B cell (primary cell): ENCODE results near the gene REEP2. TPM values are rescaled to one million over a fixed set of nuclear protein-coding genes. Genes with fewer than 3 reads are reported as not detected.
A peak's percentile ranks its signal among the peaks of the same experiment; 100 is the strongest.

Experiments
- ATAC-seq: fragments of 200-7000 bp; cut with Tn5 transposase; one replicate; pipeline ENCODE4 v1.10.0; 2021; ENCODE audit warnings: low read depth, mild to moderate bottlenecking, moderate number of reproducible peaks, moderate library complexity
- CTCF ChIA-PET: fragments of 350-600 bp; sonication (Branson Sonifier 250); formaldehyde crosslinking; loops from one replicate; lab custom pipeline; 2021; ENCODE audit warnings: antibody characterized with exemption, inconsistent platforms; lab: Charles Lee
- POLR2A ChIA-PET: fragments of 350-600 bp; sonication (Branson Sonifier 250); formaldehyde crosslinking; loops from one replicate; lab custom pipeline; 2021; ENCODE audit warnings: antibody characterized with exemption; lab: Charles Lee
- DNase-seq: peaks from one replicate; pipeline ENCODE4 v3.0.0; 2013
- H2AFZ ChIP-seq: 2 replicates; pipeline ENCODE4 v1.6.1; 2012; ENCODE audit warnings: mild to moderate bottlenecking, low read depth, low read length; ENCODE audit not compliant: insufficient read depth, poor library complexity, severe bottlenecking
- H3K27ac ChIP-seq, 2 donors: 1 replicate in 1 of 2; 2 replicates in 1 of 2; pipeline ENCODE4 v1.5.1; 2012 to 2013; ENCODE audit warnings: low read length in 2 of 2, mild to moderate bottlenecking in 2 of 2, moderate library complexity in 1 of 2
- H3K27me3 ChIP-seq, 4 experiments: fragments of 200-600 bp in 1 of 4; sonication (generic) in 1 of 4; replicated peaks in 1 of 4; 1 replicate in 2 of 4; 2 replicates in 2 of 4; pipeline versions ENCODE4 v1.6.1 to v1.7.0; 2013 to 2016; ENCODE audit warnings: low read length in 3 of 4, mild to moderate bottlenecking in 2 of 4, mixed read lengths in 1 of 4, moderate library complexity in 1 of 4; ENCODE audit not compliant: insufficient read depth in 4 of 4, control insufficient read depth in 3 of 4; ENCODE audit errors: control extremely low read depth in 1 of 4
- H3K36me3 ChIP-seq, 2 experiments: replicated peaks in 1 of 2; 1 replicate in 1 of 2; 2 replicates in 1 of 2; pipeline versions ENCODE4 v1.6.1 to v1.7.1; 2013; ENCODE audit warnings: low read length in 1 of 2; ENCODE audit not compliant: insufficient read depth in 2 of 2, control insufficient read depth in 1 of 2; ENCODE audit errors: control extremely low read depth in 1 of 2, extremely low read depth in 1 of 2
- H3K4me1 ChIP-seq, 2 donors: fragments of 200-600 bp in 1 of 2; sonication (generic) in 1 of 2; 1 replicate in 1 of 2; 2 replicates in 1 of 2; pipeline versions ENCODE4 v1.5.1 to v1.6.1; 2013 to 2017; ENCODE audit warnings: low read length in 2 of 2; ENCODE audit not compliant: control insufficient read depth in 2 of 2, insufficient read depth in 2 of 2
- H3K4me2 ChIP-seq: replicated peaks from 2 replicates; pipeline ENCODE3; 2012; ENCODE audit warnings: mild to moderate bottlenecking, low read depth, low read length; ENCODE audit not compliant: poor library complexity, severe bottlenecking
- H3K4me3 ChIP-seq, 5 experiments: fragments of 200-600 bp in 1 of 5; sonication (generic) in 1 of 5; 1 replicate in 3 of 5; 2 replicates in 2 of 5; pipeline versions ENCODE4 v1.5.1 to v1.7.0; 2011 to 2016; ENCODE audit warnings: low read length in 4 of 5, mild to moderate bottlenecking in 4 of 5, low read depth in 2 of 5, control low read depth in 1 of 5, moderate library complexity in 1 of 5; ENCODE audit not compliant: insufficient read depth in 1 of 5; ENCODE audit errors: control extremely low read depth in 1 of 5, extremely low read depth in 1 of 5
- H3K79me2 ChIP-seq: fragments of 200-600 bp; sonication (generic); one replicate; pipeline ENCODE4 v1.6.0; 2016; ENCODE audit warnings: low read length; ENCODE audit not compliant: control insufficient read depth, insufficient read depth
- H3K9ac ChIP-seq: fragments of 200-600 bp; sonication (generic); 2 replicates; pipeline ENCODE4 v1.6.1; 2017; ENCODE audit warnings: mild to moderate bottlenecking, low read length, moderate library complexity
- H3K9me3 ChIP-seq, 3 donors: one replicate each; pipeline versions ENCODE4 v1.6.1 to v1.7.1; 2013; ENCODE audit warnings: low read length in 2 of 3; ENCODE audit not compliant: control insufficient read depth in 2 of 3, insufficient read depth in 1 of 3; ENCODE audit errors: control extremely low read depth in 1 of 3
- H4K20me1 ChIP-seq: 2 replicates; pipeline ENCODE4 v1.6.0; 2012; ENCODE audit warnings: mild to moderate bottlenecking, low read length; ENCODE audit not compliant: insufficient read depth, control insufficient read depth, poor library complexity, severe bottlenecking
- H3K27ac Mint-ChIP-seq: one replicate; pipeline ENCODE4 v1.8.0; 2021; ENCODE audit warnings: mixed read lengths
- H3K27me3 Mint-ChIP-seq: one replicate; pipeline ENCODE4 v1.8.0; 2021; ENCODE audit warnings: mixed read lengths
- H3K4me1 Mint-ChIP-seq: one replicate; pipeline ENCODE4 v1.8.0; 2021; ENCODE audit warnings: mixed read lengths
- H3K4me3 Mint-ChIP-seq: one replicate; pipeline ENCODE4 v1.8.0; 2021; ENCODE audit warnings: mixed read lengths
- H3K9me3 Mint-ChIP-seq: one replicate; pipeline ENCODE4 v1.8.0; 2022; ENCODE audit warnings: mixed read lengths; ENCODE audit not compliant: insufficient read depth
- EZH2 ChIP-seq: IDR thresholded peaks from 2 replicates; pipeline ENCODE4 v1.6.1; 2012; ENCODE audit warnings: borderline replicate concordance, low read depth, mild to moderate bottlenecking, moderate library complexity, low read length; ENCODE audit not compliant: insufficient read depth, poor library complexity, severe bottlenecking
- WGBS: methylation state at CpG from one replicate; pipeline ENCODE4 v1.1.5; 2013; ENCODE audit warnings: missing lambda C conversion rate; ENCODE audit not compliant: insufficient coverage; 5-methylcytosine and 5-hydroxymethylcytosine counted together
- intact Hi-C: fragments of 100-400 bp; cut with micrococcal nuclease; formaldehyde crosslinking; loops from one replicate; pipeline ENCODE4 v1.10.0; 2022
- polyA plus RNA-seq: library from polyadenylated mRNA; depleted of rRNA; stranded (reverse); fragments of >200 nt; gene quantifications from 2 replicates; pipeline ENCODE4 v1.2.3, GENCODE V29; 2012
- total RNA-seq, 2 donors: library from RNA; stranded (reverse); fragments of 120-200 nt in 1 of 2; gene quantifications; 1 replicate in 1 of 2; 2 replicates in 1 of 2; pipeline versions ENCODE4 v1.2.3 to v1.2.4, GENCODE V29; 2013 to 2022
- TF ChIP-seq, protein P1 (sequence below): fragments of 200-600 bp; IDR thresholded peaks from one replicate; pipeline ENCODE4 v1.8.0; 2022; ENCODE audit warnings: antibody characterized with exemption, mild to moderate bottlenecking

REEP2 gene
- total and polyA plus RNA-seq, 2 donors (not counting 1 experiment from before 2014, with no cell fraction given): 0.20 TPM; not detected in 1

DNA sequence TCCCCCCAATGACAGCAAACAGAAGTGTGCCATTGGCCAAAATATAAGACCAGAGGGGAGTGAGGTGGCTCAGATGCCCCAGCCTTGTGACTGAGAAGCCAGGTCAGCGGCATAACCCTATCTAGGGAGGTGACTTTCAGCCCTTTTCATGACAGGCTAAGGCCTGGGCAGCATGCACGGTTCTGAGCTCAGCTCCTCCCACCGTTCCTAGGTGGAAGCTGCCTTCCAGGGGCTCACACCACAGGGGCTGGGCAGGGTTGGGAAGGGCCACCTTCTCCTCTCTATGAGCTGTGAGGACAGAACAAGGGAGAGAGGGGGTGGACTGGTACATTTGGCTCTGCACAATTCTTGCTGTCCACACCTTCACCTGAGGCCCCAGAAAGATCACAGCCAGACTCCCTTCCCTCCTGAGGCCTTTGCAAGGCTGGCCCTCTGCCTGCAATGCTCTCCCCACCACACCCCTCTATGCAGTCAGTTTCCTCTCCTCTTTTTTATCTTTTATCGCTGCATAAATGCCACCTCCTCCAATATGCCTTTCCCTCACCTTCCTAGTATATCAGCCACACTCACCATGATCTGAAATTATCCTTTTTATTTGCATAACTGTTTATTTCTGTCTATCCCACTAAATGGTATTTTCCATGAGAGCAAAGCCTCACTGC is 21.3 kb downstream of the REEP2 start:
- Histone ChIP-seq H3K9me3 (peaks cover 0 to 4% (median 0%) of the 10 kb centered on the region in 3 donors), H2AFZ (no peak overlapping the region), H3K4me2 (no peak overlapping the region), H3K79me2 (no peaks in the 10 kb centered on the region), H3K4me3 (no peak overlapping the region), H3K27me3 (no peaks in the 10 kb centered on the region), H3K27ac (no peak overlapping the region), H3K9ac (no peak overlapping the region), H4K20me1 (no peaks in the 10 kb centered on the region), H3K4me1 (peaks cover 19 to 38% of the 10 kb centered on the region in 2 donors), H3K36me3 (no peaks in the 10 kb centered on the region)
- CTCF ChIA-PET: interaction anchor here (6.9 to 9.3 kb wide), 2 partner anchors 11 to 43 kb away, joined by 43 to 65 read pairs; no protein-coding TSS in a partner anchor
- Mint-ChIP-seq H3K27me3 (no peaks in the 10 kb centered on the region), H3K9me3 (no peaks in the 10 kb centered on the region), H3K4me3 (no peak overlapping the region), H3K4me1 (peaks cover 35% of the 10 kb centered on the region), H3K27ac (peak overlapping the region; percentile 27)
- TF ChIP-seq EZH2: no peak
- TF ChIP-seq, protein P1, sequence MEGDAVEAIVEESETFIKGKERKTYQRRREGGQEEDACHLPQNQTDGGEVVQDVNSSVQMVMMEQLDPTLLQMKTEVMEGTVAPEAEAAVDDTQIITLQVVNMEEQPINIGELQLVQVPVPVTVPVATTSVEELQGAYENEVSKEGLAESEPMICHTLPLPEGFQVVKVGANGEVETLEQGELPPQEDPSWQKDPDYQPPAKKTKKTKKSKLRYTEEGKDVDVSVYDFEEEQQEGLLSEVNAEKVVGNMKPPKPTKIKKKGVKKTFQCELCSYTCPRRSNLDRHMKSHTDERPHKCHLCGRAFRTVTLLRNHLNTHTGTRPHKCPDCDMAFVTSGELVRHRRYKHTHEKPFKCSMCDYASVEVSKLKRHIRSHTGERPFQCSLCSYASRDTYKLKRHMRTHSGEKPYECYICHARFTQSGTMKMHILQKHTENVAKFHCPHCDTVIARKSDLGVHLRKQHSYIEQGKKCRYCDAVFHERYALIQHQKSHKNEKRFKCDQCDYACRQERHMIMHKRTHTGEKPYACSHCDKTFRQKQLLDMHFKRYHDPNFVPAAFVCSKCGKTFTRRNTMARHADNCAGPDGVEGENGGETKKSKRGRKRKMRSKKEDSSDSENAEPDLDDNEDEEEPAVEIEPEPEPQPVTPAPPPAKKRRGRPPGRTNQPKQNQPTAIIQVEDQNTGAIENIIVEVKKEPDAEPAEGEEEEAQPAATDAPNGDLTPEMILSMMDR: no peak
- POLR2A ChIA-PET: interaction anchor here (0.5 to 0.6 kb wide), 2 partner anchors 10 to 22 kb away, joined by 3 to 4 read pairs; no protein-coding TSS in a partner anchor
- no peak for DNase-seq
- intact Hi-C loops: loop anchor here (10.0 kb wide), 1 partner anchor 945 kb away; the partner anchor contains the start of gene SPATA24
- 82% methylated on average over 4 of the region's 4 CpGs for WGBS
- no peak for ATAC-seq
